Dermis blood vessel endothelial cell (primary cell): Measurements from ENCODE around the gene DACH2. TPM values are rescaled to one million over a fixed set of nuclear protein-coding genes. Genes with fewer than 3 reads are reported as not detected.

Source experiments
- DNase-seq: peaks from one replicate; pipeline ENCODE4 v3.0.0; 2010
- total RNA-seq: library from RNA; depleted of rRNA; stranded (reverse); fragments of >200 nt; gene quantifications from 2 replicates; pipeline ENCODE4 v1.2.3, GENCODE V29; 2014

DACH2 gene
- total RNA-seq, 1 donor from 2014 or later, result not detected

DNA sequence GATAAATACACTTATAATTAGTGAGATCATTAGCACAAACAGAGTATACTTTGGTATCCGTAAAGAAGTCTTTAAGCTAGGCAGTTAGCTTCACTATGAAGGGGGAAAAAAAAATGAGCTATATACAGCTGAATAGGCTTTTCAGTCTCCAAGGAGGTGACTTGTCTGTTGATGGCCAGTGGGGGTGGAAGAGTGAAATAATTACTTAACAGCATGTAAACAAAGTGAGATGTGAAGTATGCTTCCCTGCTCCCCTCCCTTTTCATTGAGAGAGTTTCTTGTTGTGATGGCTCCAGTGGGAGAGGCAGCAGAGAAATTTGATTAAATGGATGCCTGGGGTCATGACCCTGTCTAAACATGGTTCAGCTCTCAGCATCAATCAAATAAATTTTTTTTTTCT lies 180.9 kb downstream of the DACH2 start:
- DNase-seq, result no peak

DNA sequence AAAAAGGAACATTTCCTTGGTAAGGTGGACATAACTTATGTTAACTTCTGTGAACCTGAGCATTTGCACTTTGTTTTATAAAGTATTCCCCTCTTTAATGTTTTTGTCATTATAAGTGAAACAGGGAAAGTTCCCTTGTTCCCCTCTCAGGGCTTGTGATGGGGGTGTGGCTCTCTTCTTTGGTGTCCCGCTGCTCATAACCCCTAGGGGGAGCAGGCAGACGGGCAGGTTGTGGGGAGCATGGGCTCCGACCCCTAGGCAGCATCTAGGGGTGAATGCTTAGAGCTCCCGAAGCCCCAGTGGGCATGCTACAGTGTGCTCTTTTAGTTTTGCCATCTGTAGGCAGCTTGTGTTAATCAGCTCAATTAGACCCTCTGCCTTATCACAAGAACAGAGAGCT lies 200.4 kb downstream of the DACH2 start:
- no peak for DNase-seq

DNA sequence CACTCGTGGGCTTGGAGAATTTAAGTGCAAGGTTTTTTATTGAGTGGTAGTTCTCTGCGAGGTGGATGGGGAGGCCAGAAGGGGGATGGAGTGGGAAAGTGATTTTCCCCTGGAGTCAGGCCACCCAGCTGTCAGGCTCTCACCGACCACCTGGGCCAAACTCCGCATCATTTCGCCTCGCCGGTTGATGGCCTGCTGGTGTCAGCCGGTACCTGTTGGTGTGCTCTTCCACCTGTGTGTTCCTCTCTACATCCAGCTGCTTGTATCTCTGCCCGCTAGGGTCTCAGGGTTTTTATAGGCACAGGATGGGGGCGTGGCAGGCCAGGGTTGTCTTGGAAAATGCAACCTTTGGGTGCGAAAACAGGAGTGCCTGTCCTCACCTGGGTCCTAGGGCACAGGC lies 200.9 kb downstream of the DACH2 start:
- DNase-seq, result no peak

DNA sequence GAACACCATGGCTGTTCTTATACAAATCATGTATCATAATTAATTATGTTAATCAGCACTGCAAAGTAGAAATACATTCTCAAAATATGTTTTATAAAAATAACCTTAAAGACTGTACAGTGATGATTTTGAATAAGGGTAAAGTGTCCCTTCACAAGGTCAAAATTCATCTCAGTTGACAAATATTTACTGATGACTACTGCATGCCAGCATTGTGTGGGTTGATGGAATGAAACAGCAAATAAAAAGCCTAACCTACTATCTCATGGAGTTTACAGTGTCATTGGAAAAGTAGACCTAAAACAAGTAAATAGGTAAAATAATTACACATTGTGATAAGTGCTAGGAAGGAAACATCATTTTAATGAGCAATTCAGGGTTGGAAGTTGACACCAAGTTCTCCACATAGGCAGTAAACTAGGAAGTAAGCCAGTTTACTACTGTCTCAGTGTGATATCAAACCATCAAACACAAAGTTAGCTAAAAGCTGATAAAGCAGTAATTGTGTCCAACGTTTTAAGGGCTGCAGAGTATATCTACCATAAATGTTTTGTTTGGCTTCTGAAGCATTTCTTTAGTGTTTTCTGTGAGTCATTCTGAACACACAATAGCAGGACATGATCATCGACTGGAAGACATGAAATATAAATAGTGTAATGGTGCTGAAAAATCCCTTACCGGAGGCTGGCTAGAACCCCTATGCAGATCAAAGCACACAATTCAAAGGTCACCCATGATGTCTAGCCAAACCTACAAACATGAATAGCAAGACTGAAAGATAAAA lies 221.8 kb downstream of the DACH2 start:
- no peak for DNase-seq

DNA sequence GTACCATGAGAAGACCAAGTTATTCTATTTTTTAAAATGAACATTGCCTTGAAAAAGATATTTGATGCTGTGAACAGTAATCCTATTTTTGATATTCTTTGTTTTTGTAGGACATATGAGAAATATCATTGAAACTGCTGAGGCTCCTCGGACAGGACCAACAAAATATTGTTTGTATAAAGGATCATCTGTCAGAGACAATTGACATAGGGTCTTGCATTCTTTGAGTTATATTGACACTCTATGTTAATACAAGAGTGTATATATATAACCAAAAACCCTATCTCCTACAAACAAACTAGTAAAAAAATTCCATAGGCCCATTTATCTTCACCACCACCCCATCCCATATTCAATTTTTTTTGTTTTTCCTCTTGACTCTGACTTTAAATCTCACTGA lies 222.7 kb downstream of the DACH2 start:
- no peak for DNase-seq

DNA sequence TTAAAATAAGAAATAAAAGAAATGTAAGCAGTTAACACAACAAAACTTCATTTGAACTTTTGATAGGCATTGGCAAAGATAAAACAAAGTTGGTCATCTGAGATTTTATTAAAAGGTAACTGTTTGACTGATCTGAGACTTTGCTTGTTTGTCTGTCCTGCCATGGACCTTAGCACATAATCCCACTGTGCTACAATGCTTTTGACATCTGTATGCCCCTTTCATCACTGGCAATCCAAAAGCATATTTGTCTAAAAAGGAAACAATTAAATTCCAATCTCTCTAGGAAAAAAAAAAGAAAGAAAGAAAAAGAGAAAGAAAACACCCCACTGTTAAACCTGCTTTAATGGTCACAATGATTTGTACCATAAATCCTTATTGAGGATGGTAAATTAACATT lies 231.0 kb downstream of the DACH2 start:
- DNase-seq, result no peak

DNA sequence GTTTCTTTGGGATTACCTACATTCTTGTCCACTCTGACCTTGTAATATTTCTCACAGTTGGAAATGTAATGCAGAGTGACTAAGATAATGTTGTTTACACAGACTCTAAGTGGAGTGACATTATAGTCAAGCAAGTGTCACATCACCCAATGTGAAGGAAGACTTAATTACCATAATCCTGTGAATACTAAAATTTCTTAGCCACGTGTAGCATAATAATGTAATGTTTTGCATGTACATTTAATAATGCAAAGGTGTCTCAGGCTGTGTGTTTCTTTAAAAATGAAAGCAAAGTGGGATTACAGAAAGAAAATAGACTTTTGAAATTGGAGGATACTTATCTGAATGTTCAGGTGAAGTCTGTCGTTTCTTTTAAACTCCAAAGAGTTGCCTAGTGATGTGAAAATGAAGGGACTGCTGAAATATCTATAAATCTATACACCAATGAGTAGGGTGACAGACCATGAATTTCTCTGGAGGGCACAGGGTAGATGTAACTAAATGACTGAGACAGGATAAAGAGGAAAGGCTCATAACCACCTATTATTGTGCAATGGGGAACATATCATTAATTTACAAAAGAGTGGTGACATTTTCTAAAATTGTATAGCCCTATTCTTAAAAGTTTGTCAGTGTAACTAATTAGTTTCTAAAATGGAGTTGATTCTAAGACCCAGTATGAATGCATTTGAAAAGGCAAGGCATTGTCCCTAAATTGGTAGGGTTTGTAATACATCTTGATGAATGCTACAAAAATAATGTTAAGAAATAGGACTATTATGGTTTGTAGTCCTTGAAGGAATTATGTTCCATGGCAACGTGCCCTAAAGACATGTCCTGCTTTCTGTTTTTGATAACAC lies 235.7 kb downstream of the DACH2 start:
- no peak for DNase-seq

DNA sequence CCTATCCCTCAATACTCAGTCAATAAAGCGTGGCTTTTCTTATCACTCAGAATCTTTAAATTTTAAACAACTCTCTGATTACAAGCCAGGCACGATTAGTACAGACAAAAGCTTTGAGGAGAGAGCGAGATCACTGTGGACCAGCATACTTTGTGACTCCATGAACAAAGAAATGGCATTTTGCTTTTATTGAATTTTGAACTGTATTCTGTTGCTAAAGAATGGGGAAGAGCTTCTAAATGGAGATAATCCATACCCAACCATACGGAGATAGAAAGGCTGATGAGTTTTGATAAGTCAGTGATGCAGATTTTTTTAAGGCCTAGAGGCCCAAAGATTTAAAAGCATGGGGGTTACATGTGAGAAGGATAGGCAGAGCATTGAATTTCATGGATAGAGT lies 259.1 kb downstream of the DACH2 start:
- no peak for DNase-seq

DNA sequence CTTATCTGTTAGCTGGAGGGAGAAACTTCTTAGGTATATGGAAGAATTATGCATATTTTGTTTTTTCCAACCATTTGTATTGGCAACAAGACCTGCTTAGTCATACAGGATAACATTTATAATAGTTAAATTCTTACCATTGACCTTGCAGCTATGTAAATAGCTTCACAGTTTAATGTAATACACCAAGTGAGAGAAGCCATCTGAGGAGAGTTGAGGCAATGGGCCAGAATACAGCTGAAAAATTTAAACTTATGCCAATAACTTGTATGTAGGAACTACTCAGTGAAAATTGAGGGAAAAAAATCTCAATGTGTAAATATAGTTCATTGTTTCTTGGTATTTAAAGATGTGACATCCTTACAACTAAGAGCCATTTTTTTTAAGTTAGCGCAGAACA lies 273.5 kb downstream of the DACH2 start:
- no peak for DNase-seq

DNA sequence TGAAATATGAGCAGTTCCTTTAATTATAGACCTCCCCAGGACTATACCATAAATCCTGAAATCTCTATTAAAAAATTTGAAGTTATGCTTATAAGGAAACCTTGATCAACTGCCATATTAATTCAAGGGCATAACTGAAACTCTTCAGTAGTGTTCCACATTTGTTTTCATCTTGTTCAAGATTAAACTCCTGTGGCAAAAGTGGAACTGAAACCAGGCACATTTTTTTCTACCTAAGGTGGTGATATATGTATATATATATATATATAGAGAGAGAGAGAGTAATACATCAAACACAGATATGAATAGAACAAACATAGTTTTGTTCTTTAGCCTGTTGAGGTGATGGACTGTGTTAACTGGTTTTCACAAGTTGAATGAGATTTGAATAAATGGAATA lies 287.9 kb downstream of the DACH2 start:
- DNase-seq, result no peak

DNA sequence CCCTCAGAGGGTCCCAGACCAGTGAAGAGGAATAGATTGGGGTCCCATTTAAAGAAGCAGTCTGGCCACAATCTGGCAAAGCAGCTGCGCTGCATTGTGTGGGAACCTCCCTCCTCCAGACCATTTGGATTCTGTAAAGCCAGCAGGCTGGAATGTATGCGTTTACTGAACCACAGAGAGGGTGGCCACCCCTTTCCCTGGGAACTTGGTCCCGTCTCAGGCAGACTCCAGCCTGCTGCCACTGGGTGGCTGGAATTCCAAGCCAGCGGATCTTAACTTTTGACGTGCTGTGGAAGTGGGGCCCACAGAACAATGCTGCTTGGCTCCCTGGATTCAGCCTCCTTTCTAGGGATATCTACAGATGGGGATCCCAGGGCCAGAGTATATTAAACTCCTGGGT lies 307.2 kb downstream of the DACH2 start:
- DNase-seq, result no peak

DNA sequence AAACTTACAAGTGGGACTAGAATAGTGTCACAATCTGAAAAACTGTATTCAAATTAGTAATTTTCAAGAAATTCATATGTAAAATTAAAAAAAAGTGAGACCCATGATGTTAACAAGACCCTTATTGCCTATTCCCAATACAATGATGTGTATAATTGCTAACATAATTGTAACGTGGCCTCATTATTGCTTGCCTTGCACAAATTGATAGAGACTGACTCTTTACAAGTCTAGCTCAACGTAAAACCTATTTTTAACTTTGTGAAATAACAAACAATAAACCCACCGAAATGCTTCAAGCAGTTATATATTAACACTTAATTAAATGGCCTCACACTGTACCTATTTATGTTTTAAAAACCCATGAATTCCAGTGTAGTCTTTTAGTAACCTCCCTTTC lies 312.5 kb downstream of the DACH2 start:
- DNase-seq, result no peak

DNA sequence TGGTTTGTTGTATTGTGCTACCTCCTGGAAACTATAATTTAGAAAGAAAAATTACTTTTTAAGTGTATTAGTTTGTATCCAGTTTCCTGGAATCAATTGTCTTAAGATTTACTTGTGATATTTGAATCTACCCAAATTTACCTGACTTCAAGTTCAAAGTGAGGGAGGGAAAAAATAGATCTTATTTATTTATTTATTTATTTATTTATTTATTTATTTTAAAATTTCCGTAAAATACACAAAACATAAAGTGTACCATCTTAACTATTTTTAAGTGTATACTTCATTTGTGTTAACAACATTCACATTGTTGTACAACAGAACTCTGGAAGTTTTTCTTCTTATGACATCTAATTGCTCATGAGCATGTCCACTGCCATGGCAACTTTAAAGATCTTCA lies 356.0 kb downstream of the DACH2 start:
- DNase-seq, result no peak

DNA sequence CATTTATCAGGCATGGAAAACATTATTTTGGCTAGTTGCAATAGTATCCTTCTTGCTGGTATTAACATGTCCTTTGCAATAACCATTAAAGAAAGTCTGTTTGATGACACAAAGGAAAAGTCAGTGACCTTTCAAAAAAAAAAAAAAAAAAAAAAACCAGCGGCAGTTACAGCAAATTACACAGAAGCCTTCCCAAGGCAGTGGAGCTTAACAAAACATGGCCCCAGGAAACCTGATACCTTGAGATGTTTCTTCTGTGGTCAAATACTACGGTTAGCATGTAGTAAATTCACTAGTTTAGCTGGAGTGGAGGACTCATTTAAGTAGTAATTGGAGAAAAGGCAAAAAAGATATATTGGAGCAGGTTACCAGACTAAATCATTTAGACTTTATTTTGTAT lies 359.1 kb downstream of the DACH2 start:
- no peak for DNase-seq

DNA sequence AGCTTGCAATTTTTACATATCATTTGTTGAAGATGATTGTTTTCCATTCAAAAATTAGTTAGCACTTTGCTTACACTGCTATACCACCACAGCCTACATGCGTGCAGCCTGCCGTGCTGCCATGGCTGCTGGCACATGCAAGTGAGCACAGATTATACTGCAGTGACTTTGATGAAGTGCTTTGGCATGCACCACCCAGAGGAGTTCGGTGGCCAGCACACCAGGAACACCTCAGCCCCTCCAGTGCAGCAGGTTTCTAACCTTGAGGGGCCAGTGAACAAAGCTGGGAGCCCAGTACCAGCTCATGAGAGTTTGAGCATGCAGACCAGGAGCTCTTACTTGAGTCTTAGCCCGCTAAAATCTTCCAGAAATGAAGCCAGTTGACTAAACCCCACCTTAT lies 431.5 kb downstream of the DACH2 start:
- no peak for DNase-seq

DNA sequence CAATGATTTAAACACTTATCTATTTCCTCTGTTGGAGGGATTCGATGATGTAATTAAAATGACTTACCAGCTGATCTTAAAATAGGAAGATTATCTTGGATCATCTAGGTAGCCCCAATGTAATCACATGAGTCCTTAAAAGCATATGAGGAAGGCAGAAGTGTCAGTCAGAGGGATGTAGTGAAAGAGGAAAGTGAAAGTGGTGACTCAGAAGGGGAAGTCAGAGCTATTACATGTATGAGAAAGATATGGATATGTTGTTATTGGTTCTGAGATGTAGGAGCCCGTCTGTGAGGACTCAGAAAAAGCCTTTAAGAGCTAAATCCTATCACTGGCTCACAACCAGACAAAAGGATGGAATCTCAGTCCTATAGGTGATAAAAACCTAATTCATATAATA lies 456.4 kb downstream of the DACH2 start:
- no peak for DNase-seq

DNA sequence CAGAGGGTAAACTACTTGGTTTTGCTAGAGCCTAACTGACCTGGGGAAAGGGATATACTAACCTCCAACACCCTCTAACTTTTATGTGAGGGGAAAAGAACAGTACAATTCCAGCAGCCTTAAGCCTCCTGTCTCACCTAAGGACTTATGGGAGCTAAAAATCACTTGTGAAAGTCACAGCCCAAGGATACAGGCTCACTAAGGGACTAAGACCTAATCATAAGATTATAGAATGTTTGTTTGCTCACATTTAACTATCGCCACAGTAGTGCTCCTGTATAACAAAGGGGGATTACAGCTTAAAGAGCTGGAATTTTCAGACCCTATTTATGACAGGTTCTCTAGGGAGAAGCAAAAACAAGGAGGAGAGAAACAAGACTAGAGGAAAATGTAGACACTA lies 548.7 kb downstream of the DACH2 start:
- no peak for DNase-seq

DNA sequence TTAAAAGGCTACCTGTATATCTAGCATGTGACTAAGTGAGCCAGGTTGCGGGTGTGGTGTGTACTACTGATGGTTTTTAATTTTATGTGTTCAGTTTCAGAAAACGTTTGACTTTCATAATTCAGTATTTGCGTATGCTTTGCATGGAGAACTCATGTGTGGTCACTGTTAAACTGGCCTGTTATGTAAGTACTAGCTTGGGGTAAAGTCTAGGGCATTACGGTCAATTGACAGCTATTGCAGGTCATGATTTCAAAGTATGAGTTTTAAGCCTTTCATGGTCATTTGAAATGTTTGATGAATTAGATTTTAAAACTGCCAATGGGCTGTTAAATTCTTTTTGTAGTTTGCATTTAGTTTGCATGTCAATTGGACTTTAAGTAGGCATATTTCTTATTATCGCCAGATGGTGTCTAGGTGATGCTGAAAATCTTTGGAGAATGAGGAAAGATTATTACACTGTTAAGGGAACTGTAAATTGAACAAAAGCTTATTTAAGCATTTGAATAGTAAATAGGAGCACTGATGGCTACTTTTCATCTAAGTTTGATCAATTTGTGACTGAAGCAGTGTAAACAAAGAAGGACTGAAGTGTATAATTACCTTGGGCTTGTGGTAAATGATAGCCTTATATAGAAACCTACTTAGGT lies 563.4 kb downstream of the DACH2 start:
- DNase-seq, result no peak

DNA sequence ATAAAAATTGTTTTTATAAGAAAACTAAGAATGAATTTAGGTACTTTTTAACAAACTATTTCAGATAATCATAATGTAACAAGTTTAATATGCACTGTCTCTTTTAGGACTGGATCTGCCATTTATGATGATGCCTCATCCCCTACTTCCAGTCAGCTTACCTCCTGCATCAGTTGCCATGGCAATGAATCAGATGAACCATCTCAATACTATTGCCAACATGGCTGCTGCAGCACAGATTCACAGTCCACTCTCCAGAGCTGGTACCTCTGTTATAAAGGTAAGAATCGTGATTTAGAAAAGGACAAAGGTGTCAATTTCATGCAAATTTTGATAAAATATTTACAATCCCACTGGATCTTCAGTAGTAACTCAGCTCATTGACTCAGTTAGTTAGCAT lies 566.2 kb downstream of the DACH2 start:
- DNase-seq, result no peak

DNA sequence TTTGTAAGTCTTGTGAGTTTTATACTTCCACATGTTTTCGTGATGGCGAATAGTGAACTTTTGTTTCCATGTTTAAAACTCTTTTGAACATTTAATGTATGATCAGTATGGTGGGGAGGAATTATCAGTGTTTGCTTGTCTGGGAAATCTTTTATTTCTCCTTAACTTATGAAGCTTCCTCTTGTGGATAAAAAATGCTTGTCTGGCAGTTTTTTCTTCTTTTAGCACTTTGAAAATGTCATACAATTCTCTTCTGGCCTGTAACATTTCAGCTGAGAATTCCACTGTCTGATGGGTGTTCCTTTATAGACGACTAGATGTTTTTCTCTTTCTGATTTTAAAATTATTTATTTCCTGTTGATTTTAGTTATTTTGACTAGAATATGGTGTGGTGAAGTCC lies 576.0 kb downstream of the DACH2 start:
- no peak for DNase-seq

DNA sequence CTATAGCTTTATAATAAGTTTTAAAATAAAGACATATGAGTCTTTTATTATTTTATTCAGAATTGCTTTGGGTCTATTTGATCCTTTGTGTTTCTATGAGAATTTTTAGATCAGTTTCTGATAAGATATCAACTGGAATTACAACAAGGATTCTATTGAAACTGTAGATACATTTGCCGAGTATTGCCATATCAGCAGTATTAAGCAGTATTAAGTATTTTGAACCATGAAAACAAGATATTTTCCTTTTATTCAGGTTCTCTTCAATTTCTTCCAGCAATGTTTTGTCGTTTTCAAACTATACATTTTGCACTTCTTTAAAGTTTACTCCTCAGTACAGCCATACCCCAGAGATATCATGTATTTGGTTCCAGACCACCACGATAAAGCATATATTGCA lies 598.8 kb downstream of the DACH2 start:
- no peak for DNase-seq

DNA sequence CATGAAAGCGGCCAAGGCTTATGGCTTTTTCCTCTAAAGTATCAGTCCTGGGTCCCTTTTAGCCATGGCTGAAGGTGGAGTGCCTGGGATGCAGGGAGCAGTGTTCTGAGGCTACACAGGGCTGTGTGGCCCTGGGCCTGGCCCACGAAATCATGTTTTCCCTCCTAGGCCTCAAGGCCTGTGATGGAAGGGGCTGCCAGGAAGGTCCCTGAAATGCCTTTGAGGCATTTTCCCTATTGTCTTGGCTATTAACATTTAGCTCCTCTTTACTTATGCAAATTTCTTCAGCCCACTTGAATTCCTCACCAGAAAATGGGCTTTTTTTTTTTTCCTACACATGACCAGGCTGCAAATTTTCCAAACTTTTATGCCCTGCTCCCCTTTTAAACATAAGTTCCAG lies 657.0 kb downstream of the DACH2 start:
- no peak for DNase-seq

DNA sequence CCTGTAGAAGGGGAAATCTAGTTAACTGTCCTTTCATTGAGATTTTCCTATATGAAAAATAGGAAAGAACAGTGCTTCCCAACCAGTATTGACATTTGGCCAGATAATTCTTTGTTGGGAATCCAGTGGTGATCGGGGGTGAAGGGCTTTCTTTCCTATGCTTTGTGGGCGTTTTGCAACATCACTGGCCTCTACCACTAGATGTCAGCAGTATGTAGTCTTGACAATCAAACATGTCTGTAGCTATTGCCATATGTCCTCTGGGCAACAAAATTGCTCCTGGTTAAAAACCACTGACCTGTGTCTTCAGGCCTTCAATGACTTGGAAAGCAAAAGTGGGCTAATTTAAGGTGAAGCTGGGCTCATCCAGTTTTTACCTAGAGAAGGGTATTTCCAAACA lies 658.5 kb downstream of the DACH2 start:
- peak; percentile 0 for DNase-seq

DNA sequence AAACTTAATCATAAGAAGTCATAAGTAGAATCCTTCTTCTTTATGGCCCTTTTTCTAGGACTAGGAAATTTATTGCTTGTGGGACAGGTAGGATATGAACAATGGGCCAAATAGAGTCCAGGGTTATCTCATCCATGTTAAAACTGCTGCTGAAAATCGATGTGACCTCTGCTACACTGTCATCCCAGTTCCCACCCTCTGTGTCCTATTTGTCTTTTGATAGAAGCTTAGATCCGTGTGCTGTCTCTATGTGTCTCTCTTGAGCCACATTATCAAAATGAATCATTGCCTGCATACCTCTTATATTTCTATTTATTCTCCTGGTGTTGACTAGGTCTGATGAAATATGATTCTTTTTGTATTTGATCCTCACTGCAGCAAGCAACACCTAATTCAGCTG lies 661.4 kb downstream of the DACH2 start:
- no peak for DNase-seq
